GM19455 (cell line): ENCODE measurements around the gene HDGFL2.

Experiments used
- ATAC-seq: cut with Tn5 transposase; IDR thresholded peaks from one replicate; pipeline ENCODE4 v1.9.1; 2021; ENCODE audit not compliant: unreplicated experiment

The HDGFL2 gene

GRCh38 chr19:4464815-4465581 lies 7.1 kb upstream of the HDGFL2 start:
- no peak for ATAC-seq

GRCh38 chr19:4467835-4468234 lies 4.3 kb upstream of the HDGFL2 start:
- no peak for ATAC-seq

GRCh38 chr19:4471403-4472173 lies 509 bp upstream of the HDGFL2 start:
- peak; percentile 83 for ATAC-seq

GRCh38 chr19:4473011-4473762 lies 1.1 kb downstream of the HDGFL2 start:
- no peak for ATAC-seq

GRCh38 chr19:4473763-4474513 lies 1.8 kb downstream of the HDGFL2 start:
- ATAC-seq = no peak

GRCh38 chr19:4474514-4475022 lies 2.5 kb downstream of the HDGFL2 start:
- ATAC-seq = no peak

GRCh38 chr19:4477034-4477801 lies 5.1 kb downstream of the HDGFL2 start:
- ATAC-seq = no peak

GRCh38 chr19:4482721-4483364 lies 10.7 kb downstream of the HDGFL2 start:
- ATAC-seq = no peak

GRCh38 chr19:4483385-4483784 lies 11.3 kb downstream of the HDGFL2 start:
- no peak for ATAC-seq

- ATAC-seq = no peak
Observed at GRCh38 chr19:4487572-4487971, 15.5 kb downstream of the HDGFL2 start.

GRCh38 chr19:4488496-4488895 lies 16.4 kb downstream of the HDGFL2 start:
- ATAC-seq = no peak

- ATAC-seq = no peak
Observed at GRCh38 chr19:4491446-4491845, 19.3 kb downstream of the HDGFL2 start.

GRCh38 chr19:4492337-4493103 lies 20.4 kb downstream of the HDGFL2 start:
- ATAC-seq = no peak

GRCh38 chr19:4493104-4493928 lies 21.2 kb downstream of the HDGFL2 start:
- no peak for ATAC-seq

GRCh38 chr19:4493929-4494690 lies 22.0 kb downstream of the HDGFL2 start:
- no peak for ATAC-seq

GRCh38 chr19:4494691-4495064 lies 22.6 kb downstream of the HDGFL2 start:
- ATAC-seq = no peak

GRCh38 chr19:4495471-4495870 lies 23.4 kb downstream of the HDGFL2 start:
- no peak for ATAC-seq
